GM19467 (cell line): ENCODE measurements around the gene CHAT.
A peak's percentile ranks its signal among the peaks of the same experiment; 100 is the strongest.

Experiments
- ATAC-seq: cut with Tn5 transposase; IDR thresholded peaks from one replicate; pipeline ENCODE4 v1.9.1; 2021; ENCODE audit warnings: mild to moderate bottlenecking, moderate library complexity; ENCODE audit not compliant: unreplicated experiment

The CHAT gene

DNA sequence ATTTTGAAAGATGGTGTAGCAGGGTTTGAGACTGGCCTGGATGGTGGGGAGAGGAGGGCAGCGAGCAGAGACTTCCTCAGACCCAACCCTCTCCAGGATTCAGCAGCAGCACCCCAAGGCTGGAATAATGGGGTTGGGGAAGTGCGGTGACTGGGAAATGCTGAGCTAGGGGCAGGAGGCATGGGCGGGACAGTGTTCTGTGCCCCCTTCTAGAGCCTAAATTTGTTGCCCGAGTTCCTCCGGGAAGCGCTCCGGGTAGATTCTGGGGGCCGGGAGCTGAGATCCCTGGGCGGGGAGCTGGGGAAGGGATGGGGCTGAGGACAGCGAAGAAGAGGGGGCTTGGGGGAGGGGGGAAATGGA, at the start of gene CHAT:
Gene CHAT (plus strand): TSS at position 156 of the 360 bp plus-strand sequence. CDS start 153 bp downstream, at position 309.
- ATAC-seq = no peak

GRCh38 chr10:49564461-49565009, 49.3 kb upstream of the CHAT start:
- no peak for ATAC-seq

DNA sequence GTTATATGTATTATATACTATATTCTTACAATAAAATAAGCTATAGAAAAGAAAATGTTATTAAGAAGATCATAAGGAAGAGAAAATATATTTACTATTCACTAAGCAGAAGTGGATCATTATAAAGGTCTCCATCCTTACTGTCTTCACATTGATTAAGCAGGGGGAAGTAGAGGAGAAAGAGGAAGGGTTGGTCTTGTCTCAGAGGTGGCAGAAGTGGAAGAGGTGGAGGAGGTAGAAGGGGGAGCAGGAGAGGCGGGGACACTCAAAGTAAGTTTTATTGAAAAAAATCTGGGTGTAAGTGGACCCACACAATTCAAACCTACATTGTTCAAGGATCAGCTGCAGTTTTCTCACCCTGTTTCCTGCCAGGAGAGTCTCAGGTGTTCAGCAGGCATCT, 46.0 kb upstream of the CHAT start:
- no peak for ATAC-seq

DNA sequence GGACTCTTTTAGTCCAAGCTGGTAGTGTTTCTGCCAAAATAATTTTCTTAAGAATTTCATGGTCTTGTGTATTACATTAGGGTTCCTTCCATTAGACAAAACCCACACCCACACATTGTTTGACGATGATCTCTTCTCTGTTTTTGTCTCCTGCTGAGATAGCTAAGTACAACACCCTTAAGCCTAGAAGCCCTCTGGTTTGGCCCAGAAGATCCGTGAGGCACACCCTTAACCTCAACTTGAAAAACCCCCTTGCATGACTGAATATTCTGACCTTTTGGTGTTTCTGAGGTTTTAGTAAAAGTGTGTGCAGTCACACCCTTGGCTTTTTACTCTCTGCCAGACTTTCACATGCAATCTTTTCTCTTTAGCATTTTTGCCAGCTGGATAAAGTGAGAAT, 45.6 kb upstream of the CHAT start:
- ATAC-seq = no peak

- ATAC-seq = no peak
These were observed 44.7 kb upstream of the CHAT start for GRCh38 chr10:49569031-49569631.

DNA sequence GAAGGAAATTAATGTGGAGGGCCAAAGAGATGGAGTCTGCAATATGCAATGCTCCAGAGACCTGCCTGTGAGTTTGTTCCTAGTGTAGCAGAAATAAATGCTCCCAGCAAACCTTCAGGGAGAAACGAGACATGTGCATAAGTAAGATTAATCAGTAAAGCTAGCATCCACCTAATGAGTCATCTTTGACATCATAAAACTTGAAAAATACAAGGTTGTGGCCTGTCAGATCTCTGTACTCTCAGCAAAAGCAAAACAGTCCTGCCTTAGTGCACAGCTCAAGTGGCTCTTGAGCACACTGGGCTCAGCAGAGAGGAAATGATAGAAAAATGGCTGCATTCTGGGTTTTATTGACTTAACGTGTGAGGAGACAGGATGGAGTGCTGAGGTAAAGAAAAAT, 42.4 kb upstream of the CHAT start:
- ATAC-seq = no peak

GRCh38 chr10:49572594-49573114, 41.2 kb upstream of the CHAT start:
- no peak for ATAC-seq

- ATAC-seq = no peak
These were observed 38.3 kb upstream of the CHAT start for GRCh38 chr10:49575489-49576072.

- no peak for ATAC-seq
These were observed 36.5 kb upstream of the CHAT start for GRCh38 chr10:49577182-49577925.

DNA sequence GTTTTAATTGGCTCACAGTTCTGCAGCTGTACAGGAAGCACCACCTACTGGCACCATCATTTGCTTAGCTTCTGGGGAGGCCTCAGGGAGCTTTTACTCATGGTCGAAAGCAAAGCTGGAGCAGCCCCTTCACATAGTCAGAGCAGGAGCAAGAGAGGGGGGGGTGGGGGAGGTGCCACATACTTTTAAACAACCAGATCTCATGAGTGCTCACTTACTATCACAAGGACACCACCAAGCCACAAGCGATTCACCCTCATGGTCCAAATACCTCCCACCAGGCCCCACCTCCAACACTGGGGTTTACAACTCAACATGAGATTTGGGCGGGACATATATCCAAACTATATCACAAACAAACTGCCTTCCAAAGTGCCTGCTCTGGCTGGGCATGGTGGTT, 35.4 kb upstream of the CHAT start:
- ATAC-seq = no peak

DNA sequence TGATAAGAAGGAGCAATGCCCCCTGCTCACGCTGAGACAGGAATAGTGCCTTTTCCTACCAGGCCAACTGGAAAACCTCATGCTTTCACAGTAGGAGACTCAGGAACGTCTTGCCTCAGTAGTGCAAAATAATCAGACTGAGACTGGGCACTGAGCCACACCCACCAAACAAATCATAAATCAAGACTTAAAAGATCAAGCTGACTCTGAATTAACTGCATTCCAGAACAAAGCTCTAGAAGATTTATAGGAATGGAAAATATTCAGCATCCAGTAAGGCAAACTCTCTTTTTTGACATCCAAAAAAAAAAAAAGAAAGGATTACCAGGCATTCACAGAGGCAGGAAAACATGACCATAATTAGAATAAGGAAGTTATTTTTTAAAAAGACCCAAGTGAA, 34.2 kb upstream of the CHAT start:
- no peak for ATAC-seq

GRCh38 chr10:49585387-49585786, 28.4 kb upstream of the CHAT start:
- ATAC-seq = no peak

GRCh38 chr10:49587981-49588380, 25.9 kb upstream of the CHAT start:
- ATAC-seq = no peak

DNA sequence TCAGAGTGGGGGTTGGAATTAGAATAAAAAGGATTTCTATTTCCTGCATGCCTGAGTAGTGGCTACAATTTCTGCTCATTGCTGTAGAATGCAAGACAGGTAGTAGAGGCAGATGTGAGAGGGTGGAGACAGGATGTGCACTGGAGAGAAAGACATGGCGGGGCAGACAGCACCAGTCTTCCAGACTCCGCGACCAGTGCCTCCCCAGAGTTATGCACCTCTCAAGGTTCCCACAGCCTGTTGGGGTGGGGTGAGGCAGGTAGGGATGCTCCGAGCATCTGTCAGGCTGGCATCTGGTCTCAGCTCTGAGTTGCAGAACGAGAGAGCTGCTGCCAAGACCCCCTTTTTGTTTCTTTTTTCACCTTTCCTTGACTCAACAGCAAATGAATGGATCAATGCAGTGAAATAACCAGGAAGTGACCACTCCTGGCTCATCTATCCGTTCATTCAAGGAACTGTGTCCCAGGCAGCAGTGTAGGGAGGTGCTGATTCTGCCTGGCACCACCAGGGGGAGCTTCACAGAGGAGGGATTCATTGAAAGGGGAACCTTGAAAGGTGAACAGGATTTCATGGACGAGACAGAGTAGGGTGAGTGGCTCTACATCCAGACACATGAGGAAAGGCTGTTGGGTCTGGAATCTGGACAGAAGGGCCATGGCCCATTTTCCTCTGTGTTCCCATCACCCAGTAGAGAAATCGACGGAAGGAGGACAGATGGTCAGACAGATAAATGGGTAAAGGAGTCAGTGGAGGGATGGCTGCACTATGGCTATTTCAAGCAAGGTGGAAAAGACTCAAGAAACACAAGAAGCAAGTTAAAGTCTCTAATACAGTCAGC, 20.9 kb upstream of the CHAT start:
- peak; percentile 70 for ATAC-seq

DNA sequence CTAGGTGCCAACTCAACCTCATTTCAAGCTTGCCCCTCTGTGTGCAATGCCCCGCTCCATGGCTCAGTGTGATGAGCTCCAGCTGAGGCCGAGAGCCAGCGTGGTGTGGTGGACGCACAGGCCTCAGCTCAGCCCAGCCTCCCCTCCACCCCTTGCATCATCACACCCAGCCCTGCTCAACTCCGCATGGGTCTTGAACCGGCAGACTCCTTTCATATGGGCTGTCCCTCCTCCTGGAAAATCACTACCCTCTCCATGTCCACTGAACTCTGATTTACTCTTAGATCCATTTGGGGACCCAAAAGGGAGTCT, 20.3 kb upstream of the CHAT start:
- ATAC-seq = no peak

DNA sequence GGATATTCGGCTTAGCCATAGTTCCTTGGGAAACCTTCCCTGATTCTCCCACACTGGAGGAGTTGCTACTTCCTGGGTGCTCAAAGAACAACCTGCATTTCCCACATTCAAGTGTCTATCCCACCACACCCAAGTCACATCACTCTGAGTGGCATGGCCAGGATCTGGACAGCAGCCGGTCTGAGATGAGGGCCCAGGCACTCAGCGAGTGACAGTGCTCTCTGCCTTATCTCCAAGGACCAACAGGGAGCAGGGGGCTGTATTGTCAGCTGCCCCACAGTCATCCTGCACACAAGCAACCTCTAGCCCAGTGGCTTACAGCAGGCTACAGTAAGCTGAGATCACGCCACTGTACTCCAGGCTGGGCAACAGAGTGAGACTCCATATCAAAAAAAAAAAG, 19.8 kb upstream of the CHAT start:
- no peak for ATAC-seq

GRCh38 chr10:49594594-49594993, 19.2 kb upstream of the CHAT start:
- no peak for ATAC-seq

GRCh38 chr10:49595003-49595712, 18.7 kb upstream of the CHAT start:
- ATAC-seq = no peak

DNA sequence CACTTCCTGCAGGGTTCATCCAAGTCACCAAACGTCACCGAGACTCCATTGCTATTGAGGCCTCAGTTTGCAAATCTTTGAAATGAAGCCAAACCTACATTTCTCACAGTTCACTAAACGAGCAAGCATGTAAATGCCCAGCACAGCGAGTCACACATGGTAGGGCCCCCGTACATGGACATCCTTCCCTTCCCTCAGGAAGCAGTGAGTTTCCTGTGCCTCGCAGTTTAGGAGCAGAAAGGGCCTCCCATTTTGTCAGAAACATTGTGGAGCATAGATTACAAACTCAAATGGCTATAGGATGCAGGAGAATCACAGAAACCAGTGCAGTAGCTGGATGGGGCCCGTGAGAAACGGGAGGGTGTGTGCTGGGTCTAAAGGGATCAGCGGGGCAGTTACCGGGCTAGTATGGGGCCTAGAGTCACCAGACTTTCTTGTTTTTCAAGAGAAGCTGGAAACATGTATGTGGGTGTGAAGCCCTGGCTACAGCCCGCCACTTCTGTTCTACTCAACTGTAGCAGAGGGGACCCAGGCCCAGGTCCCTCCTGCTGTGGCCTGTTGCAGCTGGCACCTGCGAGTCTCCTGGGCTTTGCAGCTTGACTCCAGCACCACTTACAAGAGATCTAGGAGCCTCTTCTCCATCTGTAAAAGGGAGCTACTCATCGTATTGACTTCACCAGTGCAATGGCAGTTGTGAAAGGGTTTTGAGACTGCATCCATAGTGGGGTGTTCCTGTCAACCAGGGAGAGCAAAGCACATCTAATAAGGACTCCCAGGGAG, 17.9 kb upstream of the CHAT start:
- ATAC-seq = no peak

- no peak for ATAC-seq
These were observed 17.4 kb upstream of the CHAT start for GRCh38 chr10:49596493-49596809.
